Measurements from ENCODE around the gene ITM2C.

ITM2C gene, protein sequence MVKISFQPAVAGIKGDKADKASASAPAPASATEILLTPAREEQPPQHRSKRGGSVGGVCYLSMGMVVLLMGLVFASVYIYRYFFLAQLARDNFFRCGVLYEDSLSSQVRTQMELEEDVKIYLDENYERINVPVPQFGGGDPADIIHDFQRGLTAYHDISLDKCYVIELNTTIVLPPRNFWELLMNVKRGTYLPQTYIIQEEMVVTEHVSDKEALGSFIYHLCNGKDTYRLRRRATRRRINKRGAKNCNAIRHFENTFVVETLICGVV

DNA sequence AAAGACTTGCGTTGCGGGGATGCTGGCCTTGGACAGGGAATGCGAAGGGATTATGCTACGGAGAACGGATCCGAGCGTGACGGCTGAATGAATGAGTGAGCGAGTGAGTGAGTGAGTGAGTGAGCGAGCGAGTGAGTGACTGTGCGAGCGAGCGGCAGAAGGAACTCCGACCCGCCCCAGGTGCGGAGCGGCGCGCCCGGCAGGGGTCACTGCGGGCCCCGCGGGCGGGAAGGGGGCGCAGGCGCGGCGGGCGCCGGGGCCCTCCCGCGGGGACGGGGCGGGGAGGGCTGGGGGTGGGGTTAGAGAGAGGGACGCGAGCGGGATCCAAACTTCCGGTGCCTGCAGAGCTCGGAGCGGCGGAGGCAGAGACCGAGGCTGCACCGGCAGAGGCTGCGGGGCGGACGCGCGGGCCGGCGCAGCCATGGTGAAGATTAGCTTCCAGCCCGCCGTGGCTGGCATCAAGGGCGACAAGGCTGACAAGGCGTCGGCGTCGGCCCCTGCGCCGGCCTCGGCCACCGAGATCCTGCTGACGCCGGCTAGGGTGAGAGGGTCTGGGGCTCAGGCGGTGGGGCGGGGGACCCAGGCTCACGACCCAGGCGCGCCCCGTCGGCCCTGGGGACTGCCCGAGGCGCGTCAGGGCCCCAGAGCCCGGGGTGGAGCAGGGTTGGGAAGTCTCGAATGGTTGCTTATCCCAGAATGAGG is at the start of gene ITM2C:
TSS of gene ITM2C (plus strand) at position 338 of the 702 bp plus-strand sequence. CDS start at position 422, 84 bp downstream.
- peak; percentile 48 to 49 for DNase-seq (ENCODE audit: low read depth in 2 of 2)

DNA sequence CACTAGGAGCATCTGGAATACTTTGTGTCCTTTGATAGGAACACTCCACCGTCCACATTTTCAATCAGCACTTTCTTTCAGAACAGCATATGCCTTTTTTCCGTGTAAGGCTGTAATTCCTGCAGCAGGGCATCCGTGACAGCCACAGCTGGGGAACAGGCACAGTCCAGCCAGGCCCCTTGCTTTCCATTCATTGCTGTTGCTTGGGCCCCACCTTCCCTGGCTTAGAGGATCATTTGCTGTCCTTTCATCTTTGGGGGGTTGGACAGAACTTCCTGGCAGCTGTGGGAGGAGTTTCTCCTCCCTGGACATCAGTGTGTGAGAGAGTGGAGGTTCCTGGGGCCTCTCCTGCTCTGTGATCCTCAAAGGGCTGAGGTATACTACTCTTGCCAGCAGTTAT is 49.7 kb upstream of the ITM2C start:
- no peak for DNase-seq (ENCODE audit: low read depth in 2 of 2)

DNA sequence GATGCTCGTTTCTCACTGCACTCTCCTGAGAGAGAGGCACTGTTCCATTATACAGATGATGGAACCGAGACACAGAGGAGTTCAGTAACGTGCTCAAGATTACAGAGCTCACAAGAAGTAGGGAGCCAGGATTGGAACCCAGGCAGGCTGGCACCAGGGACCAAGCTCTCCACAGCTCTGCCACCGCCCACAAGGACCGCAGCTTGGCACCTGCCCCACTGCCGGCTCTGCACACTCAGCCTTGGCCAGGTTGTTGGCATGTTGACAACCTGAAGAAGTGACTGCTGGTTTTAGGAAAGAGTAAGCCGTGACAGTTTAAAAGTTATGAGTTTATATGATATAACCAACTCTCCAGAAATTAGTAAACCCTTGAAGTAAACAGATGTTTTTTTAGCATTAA is 48.0 kb upstream of the ITM2C start:
- no peak for DNase-seq (ENCODE audit: low read depth in 2 of 2)

DNA sequence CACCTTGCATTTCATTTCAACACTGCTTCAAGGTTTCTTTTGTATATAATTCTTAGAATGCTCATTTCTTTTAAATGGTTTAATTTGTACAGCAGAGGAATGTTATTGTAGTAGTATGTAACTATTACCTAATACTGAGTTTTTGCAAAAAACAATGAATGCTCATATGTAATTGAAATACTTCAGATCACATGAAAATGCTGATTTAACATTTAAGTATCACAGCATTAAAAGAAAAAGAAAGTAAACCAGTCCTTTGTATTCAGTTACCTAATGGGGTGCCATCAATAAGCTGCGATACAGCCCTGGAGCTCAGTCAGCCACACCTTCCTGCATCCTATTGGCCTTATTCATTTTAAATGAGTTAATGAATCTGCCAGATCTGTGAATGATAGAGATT is 45.3 kb upstream of the ITM2C start:
- DNase-seq (ENCODE audit: low read depth in 2 of 2): no peak

DNA sequence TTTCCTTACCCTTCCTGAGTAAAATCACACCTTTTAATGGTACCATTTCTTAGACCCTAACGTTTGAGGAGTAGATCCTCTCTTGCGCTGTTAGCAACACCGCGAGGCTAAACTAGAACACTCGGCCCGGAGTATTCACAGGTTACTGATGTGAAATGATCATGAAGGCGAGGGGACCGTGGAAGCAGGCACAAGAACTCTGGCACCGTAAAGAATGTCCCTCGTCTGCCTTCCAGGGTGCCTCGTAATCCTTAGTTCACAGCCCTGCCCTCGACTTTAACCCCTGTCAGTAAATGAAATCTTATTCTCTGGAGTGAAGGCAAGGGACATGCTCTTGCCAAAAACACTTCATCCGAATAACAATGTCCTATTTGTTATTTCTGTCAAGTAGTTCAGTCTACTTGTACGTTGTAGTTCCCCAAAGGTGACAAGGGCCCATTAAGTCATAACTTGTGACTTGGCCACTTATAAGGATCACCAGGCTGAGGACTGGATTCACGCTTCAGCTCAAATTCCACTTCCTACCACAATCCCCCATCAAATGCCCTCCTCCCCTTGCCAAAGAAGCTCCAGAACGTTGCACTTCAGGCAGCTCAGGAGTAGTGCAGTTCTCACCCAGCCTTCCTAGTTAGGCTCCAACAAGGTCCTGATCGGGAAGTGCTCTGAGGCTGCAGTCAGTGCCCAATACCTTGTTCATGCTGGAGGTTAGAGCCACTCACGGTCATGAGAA is 43.3 kb upstream of the ITM2C start:
- no peak for DNase-seq (ENCODE audit: low read depth in 2 of 2)

DNA sequence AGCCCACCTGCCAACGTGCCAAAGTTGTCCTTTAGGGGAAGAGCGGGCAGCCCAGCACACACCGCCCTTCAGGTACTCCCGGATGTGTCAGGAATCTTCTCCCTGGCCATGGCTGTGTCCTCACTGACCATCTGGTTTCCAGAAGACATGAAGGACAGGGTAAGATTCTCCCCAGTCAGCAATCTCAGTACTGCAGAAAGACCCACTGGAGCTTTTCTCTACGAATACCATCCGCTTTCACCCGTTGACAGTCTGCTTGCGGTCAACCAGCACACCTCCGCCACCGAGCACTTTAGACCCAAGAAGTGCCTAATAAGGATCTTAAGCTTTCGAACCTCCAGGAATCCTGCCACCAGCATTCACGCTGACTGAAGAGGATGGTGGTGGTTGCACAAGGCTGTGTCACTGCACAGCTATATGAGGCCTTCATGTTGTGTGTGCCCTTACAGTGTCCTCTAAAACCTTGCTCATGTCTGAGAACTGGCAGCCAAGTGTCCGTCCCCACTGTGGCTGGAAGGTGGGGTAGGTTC is 42.7 kb upstream of the ITM2C start:
- DNase-seq (ENCODE audit: low read depth in 2 of 2): no peak

DNA sequence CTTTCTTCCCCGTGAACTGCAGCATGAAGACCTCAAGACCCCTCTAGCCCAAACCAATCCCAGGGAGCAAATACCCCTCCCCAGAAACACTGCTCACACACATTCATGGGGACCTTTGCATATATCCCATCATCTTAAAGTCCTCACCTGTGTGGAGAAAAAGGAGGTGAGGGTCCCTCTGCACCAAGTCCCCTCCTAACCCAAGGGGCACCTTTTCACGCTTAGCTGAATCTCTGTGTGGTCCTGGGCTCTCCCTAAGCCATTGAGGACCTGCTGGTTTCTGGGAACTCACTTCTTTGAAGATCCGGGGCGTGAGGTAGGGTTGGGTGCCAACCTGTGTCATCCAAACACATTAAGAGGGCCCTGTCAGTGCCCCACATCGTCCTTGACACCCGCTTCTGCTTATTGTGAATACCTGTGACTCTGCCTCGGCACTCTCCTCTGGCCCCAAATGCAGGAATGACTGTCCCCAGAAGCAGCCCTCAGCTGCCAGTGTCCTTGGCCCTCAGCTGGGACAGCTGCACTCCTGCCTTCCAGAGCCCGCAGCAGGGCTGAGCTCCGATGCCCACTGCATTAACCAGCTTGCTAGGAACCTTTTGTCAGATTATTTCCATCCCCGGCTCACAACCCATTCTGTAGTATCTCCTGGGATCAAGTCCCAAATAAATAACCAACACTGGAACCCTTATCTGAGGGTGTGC is 41.3 kb upstream of the ITM2C start:
- no peak for DNase-seq (ENCODE audit: low read depth in 2 of 2)

DNA sequence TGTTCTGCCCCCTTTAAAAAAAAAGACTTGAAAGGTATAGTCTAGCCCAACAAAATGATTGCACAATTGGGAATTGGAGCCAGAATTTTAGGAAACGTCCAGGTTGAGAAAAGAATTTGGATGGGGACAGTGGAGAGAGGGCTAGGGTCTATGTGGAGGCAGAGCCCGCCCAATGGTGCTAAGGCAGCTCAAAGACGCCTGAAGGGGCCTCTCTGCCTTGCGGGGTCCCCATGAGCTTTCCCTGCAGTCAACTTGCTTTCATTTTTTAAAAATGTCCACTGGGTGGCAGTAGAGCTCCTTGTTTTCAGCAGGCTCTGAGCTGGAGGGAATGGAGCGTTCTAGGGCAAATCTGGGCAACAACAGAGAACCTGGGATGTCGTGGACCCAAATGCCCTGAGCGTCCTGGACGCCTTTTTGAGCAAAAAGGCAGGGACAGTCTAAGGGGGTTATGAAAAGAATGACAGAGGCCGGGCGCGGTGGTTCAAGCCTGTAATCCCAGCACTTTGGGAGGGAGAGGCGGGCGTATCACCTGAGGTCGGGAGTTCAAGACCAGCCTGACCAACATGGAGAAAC is 40.2 kb upstream of the ITM2C start:
- DNase-seq (ENCODE audit: low read depth in 2 of 2): peak; percentile 67 to 68

DNA sequence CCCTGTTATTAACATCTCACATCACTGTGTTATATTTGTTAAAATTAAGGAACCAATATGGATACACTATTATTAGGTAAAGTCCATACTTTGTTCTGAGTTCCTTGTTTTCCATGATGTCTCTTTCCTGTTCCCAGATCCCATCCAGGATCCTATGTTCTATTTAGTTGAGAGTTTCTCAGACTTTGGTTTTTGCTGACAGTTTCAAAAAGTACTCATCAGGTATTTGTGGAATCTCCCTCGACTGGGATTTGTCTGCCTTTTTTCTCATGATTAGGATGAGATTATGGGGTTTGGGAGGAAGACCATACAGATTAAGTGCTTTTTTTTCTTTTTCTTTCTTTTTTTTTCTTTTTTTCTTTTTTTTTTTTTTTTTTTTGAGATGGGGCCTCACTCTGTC is 39.4 kb upstream of the ITM2C start:
- DNase-seq (ENCODE audit: low read depth in 2 of 2): no peak

DNA sequence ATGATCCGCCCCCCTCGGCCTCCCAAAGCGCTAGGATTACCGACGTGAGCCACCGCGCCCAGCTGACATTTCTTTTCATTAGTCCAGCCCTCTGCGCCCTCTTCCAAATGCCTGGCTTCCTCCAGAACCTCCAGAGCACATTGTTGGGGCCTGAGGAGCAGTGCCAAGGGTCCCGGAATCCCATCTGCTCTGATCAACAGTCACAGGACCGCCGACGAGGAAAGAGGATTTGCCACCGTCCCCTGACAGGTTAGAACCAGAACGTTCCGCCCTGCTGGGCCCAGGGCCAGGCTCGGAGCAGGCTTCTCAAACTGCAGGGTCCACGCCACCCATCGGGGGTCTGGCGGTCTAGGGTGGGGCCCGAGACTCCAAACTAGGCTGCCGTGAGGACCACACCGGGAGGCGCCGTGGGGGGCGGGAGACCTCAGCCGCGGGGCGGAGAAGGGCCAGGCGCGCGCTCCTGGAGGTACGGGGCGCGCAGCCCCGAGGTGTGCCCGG is 36.9 kb upstream of the ITM2C start:
- DNase-seq (ENCODE audit: low read depth in 2 of 2): no peak

DNA sequence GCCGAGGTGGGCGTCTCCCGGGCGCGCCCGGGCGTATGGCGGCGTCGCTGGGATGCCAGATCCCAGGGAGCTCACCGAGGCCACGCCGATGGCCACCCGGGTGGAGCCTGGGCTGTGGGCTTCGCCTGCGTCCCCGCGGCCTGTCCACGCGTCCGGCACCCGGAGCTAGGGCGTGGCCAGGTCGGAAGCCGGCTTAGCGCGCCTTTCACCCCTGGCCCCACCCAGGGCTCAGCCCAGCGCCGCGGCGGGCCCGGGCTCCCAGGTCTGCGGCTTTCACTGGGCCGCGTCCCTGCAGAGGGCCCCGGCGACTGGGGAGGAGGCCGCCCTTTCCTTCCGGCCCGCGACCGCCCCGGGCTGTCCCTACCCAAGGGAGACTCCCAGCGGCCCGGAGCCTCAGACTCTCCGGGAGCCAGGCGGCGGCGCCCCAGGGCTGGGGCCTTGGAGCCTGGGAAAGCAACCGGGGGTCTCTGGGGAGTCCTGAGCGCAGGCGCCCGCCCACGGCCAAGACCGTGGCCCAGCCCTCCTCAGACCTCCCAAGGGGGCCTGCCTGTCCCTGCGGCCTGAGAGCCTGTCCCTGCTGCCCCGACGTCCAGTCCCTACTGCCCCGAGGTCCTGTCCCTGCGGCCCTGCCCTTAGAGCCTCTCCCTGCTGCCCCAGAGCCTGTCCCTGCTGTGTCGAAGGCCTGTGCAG is 36.3 kb upstream of the ITM2C start:
- no peak for DNase-seq (ENCODE audit: low read depth in 2 of 2)

DNA sequence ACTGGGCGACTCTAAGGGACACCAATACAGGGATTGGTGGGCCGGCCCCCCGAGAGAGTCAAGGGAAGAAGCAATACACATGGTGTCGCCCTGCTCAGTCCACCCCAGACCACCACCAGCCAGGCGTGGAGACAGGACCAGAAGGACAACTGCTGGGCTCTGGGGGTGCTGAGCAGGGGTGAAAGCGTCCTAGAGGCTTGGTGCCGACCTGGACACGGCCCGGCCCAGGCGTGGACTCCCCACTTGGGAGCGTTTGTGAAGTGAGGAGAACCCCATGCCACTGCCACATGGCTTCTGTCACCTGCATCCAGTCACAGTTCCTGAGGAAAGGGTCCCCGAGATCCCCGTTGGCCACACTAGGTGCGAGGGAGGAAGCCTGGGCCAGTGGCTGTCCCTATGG is 35.4 kb upstream of the ITM2C start:
- no peak for DNase-seq (ENCODE audit: low read depth in 2 of 2)

DNA sequence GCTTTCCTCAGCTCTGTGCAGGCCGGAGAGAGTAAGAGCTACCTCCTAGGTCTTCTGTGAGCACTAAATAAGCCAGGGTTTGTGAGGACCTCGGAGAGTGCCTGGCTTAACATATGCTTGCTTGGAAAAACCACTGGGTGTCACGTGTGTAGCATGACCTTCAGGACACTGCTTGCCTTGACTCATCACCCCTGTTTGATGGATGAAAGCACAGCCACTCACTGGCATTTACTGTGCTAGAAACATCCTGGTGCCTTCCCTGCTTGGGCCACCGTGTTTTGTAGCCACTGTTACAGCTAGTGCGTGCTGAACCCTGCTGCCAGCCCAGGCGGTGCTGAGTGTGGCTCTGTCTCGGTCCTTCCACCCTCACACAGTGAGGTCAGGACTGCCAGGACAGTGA is 34.8 kb upstream of the ITM2C start:
- DNase-seq (ENCODE audit: low read depth in 2 of 2): no peak

DNA sequence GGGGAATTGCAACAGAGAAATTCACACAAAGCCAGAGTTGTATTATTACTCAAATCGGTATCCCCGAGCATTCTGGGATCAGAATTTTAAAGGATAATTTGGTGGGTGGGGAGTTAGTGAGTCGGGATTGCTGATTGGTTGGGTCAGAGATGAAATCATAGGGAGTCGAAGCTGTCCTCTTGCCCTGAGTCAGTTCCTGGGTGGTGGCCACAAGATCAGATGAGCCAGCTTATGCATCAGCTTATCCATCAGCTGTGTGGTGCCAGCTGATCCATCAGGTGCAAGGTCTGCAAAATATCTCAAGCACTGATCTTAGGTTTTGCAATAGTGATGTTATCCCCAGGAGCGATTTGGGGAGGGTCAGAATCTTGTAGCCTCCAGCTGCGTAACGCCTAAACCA is 34.3 kb upstream of the ITM2C start:
- DNase-seq (ENCODE audit: low read depth in 2 of 2): no peak

DNA sequence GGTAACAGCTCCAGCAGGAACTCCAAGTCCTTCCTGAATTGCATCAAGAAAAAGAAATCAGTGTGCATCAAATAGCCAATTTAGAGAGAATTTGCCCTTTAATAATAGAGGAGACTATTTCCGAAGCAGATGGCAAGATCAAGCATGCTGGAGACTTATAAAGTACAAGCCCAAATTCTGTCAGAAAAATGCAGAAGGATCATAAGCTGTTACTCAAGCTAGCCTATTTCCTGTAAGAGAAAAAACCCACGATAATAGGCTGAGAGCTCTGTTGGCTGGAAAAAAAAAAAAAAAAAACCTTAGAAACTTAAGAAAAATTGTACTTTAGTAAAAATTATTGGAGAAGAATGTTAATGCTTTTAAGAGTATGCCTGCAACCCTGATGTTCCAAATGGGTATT is 24.4 kb upstream of the ITM2C start:
- DNase-seq (ENCODE audit: low read depth in 2 of 2): no peak

DNA sequence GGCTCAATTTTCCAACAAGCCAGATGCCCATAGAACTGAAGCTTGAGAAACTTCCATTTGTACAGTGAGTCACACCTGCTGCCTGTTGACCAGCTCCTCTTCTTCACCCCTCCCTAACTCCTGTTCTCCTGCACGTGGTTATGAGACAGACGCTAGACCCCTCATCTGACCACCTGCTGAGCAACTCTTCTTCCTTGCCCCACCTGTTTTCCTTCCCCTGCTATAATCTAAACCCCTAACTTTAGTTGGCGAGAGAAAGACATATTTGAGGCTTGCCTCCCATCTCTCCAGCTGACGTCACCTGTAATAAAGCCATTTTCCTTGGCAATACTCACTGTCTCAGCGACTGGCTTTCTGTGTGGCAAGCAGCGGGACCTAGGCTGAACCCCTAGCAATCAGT is 22.3 kb upstream of the ITM2C start:
- DNase-seq (ENCODE audit: low read depth in 2 of 2): no peak

DNA sequence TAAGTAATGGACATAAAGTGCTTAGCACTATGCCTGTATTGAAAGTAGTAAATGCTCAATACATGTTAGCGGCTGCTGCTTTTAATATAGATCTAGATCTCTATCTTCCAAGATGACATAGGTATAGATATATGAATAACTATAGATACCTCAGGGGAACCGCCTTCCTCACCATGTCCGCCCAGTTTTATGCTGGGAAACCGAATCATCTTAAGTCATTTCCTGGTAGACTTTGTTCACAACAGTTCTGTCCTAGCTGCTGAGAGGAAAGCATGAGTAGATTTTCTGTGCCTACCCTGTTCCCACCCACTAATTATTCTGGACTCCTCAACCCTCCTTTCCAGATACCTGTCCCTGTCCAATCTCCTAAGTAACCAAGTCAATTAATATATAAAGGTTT is 21.6 kb upstream of the ITM2C start:
- DNase-seq (ENCODE audit: low read depth in 2 of 2): no peak

DNA sequence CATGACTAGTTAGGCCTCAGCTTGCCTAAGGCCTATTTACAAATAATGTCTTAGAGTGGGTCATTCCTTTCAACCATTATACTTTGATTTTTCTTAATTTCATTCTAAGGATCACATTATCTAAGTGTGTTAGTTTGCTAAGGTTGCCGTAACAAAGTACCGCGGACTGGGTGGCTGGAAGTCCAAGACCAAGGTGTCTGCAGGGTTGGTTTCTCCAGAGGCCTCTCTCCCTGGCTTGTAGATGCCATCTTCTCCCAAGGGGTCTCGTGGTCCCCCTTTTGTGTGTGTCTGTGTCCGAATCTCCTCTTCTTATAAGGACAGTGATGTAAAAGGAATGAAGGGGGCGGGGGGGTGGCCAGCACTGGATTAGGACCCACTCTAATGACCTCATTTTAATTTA is 18.4 kb upstream of the ITM2C start:
- no peak for DNase-seq (ENCODE audit: low read depth in 2 of 2)

DNA sequence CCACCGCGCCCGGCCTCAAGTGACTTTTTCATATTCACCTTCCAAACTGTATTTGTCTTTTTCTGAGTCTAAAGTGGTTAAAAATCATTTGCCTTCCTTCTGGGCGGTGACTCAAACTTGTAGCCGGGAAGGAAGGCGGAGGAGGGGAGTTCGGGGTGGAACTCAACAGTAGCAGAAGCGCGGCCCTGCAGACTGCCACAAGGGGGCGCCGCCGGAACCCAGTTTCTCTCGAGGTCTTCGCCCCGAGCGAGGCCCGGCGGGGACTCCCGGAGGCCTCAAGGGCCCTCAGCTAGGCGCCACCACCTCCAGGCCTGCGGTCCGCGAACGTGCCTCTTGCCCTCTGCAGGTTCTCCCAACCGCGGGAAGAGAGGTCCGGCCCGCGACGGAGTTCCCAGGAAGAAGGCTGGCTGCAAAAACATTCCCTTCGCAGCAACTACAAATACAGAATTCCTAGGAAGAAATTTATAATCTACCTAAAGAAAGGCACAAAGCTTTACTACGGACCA is 16.8 kb upstream of the ITM2C start:
- DNase-seq (ENCODE audit: low read depth in 2 of 2): peak; percentile 62 to 67

DNA sequence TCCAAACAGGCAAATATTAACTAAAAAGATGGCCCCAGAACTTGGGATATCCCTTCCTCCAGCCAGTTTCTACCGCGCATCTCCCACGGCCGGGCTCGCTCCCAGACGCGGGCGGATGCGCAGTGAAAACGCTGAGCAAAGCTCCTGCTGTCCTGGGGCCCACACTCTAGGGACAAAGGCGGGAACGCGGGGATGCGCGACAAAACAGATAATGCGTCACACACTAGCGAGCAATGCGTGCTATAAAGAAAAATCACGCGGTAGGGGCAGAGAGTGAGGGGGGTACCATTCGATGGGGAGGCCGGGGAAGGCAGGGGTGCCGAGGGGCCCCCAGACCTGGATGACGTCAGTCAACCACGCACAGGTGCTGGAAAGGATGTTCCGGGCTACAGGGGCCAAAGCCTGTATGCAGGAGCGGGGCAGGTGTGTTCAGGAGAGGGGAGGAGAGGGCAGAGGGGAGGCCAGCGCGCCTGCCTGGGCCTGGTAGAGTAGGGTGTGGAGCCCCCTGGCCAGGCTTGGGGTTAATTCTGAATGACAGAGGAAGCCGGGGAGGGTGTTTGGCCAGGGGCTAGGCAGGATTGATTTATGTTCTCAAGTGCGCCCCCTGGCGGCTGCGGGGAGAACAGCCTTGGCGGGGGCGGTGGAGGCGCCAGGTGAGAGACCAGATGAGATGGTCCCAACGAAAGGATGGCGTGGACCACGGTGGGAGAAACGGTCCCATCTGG is 14.9 kb upstream of the ITM2C start:
- DNase-seq (ENCODE audit: low read depth in 2 of 2): no peak
